Islet of Langerhans (tissue), 1 donor: Measurements from ENCODE around the gene EXT2.

ENCODE experiments used
- FAIRE-seq: peaks from one replicate; lab custom pipeline; 2011; peaks lifted over from hg19 to GRCh38; lab: Jason Lieb, UNC

Gene EXT2

DNA sequence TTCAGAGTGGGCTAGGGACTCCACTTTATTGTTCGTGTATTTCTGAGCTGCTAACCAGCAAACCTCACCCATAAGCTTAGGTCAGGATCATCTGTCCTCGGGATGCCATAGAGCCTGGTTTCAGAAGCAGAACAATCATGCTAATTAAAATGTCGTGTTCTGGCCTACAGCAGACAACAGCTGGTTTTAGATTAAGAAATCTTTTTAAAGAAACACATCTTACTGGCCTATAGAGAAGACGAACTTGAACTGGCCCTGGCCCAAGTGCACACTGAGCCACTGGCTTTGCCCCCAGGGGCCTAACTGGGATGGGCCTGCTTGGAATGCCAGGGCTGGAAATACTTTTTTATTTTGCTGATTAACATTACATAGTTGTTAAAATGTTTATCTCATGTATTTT is 151.2 kb downstream of the EXT2 start:
- no peak for FAIRE-seq

DNA sequence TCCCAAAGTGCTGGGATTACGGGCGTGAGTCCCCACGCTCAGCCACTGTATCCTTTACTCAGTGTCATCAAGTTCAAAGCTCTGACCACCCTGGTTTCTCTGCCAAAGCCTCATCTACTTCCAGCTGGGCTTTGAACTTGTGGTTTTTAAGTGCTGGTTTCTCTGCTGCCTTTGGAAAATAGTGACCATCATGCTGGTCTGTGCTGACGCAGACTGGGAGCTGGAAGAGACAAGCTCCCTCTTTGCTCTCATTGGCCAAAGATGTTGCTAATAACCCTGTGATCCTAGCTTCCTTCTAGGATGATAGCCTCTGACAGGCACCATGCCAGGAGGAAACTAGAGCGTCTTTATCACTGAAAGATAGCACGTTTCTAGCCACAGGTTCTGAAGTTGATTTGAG is 152.0 kb downstream of the EXT2 start:
- no peak for FAIRE-seq

DNA sequence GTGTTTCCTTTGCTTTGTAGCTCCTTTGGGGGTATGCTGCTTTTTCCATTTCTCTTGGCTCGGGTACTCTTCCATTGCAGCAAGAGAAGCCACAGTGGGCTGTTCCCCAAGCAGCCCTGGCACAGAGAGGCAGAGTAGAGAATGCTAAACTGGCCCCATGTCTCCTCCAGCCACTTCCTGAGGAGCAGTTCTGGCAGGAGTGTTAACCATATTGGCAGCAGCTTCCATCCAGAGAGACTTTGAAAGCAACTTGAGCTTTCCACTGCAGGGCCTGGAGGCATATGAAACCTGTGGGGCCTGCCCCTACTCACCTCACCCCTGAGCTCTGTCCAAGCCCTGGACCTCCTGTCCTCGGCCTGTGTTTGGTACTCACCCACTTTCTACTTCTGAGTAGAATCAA is 152.6 kb downstream of the EXT2 start:
- FAIRE-seq = no peak

DNA sequence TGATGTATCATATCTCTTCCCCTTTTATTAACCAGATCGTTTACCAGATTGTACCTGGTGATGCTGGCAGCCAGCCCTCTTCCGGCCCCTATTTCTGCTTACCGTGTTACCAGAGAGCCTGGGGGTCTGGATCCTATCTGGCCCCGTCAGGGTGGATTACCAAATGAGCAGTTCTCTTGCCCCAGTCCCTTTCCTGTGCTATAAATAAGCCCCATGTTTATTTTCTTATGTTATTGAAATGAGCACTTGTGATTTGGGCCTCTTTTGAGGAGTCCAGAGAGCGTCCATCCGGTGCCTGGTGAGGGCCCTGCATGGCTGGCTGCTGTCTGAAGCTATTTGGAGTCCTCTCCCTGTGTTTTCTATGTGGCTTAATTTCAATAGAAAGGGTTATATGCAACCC is 154.9 kb downstream of the EXT2 start:
- FAIRE-seq = no peak

DNA sequence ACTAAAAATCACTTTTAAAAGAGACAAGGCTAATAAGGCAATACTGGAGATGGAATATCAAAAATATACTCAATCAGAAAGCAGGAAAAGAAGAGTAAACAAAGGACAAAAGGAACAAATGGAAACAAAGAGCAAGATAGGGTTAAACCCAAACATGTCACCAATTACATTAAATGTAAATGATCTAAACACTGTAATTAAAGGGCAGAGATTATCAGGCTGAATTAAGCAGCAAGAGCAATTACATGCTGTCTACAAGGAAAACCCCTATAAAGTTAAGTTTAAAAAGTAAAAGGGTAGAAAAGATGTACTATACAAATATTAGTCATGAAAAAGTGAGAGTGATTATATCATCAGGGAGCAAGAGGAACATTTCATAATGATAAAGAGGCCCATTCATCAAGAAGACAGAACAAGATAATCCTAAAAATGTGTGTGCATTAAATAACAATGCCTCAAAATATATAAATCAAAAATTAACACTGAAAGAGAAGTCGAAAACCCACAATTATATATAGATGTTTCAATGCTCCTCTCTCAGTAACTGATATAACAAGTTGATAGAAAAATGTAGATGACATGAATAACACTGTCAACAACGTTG is 157.6 kb downstream of the EXT2 start:
- FAIRE-seq = no peak

DNA sequence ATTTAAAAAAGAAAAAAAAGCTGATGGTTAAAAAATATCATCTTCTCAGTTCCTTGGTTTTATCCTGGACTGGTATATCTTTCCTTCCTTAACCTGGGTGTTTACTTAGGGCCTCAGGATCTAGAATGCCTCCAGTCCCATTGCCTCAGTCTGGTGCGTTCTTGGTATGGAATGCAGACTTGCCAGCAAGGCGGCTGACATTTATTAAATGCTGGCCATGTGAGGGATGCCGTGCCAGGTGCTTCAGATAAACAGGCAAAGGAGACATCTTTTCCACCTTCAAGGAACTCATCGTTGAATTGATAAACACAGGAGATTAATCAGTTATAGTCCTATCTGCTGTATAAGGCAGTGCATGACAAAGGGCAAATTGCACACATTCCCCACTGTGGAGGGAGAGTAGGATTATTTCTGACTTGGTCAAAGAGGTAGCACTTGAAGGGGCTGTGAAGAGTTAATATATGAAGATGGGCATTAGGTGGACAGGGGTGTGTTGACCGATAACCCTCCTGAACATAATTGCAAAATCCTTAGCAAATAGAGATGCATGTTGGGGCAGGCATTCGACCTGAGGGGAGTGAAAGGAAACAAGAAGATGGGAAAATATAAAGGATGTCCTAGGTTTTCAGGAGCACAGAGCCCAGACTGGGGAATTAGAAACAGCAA is 160.1 kb downstream of the EXT2 start:
- FAIRE-seq = no peak

DNA sequence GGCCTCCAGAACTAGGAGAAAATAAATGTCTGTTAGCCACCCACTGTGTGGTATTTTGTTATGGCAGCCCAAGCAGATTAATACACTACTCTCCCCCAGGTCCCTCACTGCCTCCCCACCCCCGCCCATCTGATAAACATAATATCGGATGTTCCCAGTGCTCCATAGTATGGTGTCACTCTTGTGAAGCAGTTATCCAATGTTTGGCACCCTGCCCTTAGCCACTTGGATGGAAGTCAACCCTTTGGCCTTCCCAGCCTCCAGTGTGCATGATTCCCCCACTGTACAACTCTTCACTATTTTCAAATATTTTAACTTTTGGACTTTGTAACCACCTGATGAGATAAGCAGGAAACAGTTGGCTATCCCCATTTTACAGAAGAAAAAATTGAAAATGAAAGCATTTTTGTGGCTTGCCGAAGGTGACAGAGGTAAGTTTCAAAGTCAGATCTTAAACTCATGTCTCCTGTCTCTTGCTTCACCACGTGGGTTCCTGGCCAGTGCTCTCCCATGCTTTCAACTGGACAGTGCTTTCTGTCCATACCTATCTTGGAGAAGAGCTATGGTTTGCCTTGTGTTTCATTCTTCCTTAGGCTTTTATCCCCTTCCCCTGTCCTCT is 161.3 kb downstream of the EXT2 start:
- no peak for FAIRE-seq

DNA sequence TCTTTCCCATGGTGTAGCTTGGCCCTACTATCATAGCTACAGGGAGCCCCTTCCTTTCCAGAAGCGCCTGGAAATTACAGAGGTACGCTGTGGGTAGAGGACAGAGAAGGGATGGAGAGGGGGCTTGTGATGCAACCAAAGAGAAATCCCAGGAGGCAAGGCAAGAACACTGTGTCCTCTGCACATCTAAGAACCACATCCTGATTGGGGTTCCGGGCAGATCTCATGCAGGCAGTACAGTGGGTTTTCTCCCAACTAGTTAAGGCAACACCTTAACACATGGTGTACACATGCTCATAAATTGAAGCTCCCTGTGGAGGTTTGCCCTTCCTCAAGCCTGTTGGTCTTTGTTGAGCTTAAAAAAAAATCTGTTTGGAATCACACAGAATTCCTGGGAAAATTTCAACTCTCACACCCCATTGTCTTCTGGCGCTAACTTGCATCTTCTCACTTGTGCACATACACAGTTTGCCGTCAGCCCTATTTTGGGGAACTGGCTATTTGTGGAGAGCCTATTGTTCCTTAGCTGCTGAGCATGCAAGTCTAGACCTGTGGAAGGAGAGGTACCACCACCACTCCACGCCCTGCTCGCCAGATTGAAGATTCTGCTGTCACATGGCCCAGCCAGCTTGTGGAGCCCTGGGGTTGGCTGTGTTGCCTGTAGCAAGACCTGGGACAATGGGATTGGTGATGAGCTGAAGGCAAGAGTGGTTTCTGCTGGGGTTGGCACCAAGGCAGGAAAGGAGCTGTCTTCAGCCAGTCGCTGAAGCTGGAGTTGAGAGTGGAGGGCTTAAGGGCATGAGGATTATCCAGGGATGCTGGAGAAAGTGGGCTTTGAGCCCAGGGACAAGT is 162.1 kb downstream of the EXT2 start:
- no peak for FAIRE-seq

DNA sequence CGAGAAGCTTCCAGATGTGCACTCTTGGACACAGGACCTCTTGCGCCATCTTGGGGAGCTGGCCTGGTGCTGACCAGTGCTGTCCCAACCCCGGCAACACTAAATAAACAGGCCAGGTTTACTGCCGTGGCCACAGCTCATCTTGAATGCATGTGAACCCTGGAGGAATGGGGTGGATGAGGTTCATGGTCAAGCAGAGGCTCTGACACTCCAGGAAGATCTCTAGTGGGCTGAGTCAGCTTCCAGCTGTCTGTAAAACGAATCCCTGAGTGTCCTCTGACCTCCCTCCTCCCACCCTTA is 162.7 kb downstream of the EXT2 start:
- no peak for FAIRE-seq

DNA sequence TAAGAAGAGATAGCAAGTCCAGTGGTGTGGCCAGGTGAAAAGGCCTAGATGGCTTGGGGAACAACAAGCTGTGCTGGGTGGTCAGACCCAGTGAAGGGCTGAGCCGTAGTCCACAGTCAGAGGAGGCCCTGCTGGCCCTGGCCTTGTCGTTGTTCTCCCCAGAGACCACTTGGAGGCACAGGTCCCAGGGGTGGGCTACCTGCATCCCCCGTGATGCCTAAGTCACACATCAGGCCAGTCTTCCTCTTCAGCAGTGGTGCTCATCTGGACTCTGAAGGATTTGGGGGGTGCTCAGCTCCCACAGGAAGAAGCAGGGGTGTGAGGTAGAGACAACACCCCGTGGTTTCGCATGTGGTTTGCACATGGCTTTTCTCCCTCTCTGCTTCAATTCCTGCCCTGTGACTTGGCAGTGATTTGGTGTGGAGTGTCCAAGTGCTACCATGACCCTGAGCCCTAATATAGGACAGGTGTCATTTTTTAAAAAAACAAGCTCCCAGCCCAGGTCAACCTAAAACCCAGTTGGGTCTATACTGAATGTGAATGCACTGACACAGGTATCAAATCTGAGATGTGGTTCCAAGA is 163.5 kb downstream of the EXT2 start:
- no peak for FAIRE-seq

DNA sequence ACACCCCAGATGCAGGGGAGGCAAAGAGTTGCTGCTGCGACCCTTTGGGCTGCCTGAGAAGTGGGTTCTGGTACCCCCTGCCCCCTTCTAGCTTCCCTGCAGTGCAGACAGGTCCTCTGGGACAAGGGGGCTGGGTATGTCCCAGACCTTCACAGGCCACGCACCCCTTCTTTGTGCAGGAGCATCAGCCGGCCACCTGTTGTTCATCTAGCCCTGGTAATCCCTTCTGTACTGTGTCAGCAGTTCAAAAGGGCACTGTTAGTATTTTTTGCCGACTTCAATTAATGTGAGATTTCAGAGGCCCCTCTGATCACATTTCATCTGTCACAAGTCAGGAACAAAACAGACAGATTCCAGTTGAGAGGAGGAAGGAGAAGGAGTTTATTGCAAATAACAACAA is 164.6 kb downstream of the EXT2 start:
- FAIRE-seq = no peak

DNA sequence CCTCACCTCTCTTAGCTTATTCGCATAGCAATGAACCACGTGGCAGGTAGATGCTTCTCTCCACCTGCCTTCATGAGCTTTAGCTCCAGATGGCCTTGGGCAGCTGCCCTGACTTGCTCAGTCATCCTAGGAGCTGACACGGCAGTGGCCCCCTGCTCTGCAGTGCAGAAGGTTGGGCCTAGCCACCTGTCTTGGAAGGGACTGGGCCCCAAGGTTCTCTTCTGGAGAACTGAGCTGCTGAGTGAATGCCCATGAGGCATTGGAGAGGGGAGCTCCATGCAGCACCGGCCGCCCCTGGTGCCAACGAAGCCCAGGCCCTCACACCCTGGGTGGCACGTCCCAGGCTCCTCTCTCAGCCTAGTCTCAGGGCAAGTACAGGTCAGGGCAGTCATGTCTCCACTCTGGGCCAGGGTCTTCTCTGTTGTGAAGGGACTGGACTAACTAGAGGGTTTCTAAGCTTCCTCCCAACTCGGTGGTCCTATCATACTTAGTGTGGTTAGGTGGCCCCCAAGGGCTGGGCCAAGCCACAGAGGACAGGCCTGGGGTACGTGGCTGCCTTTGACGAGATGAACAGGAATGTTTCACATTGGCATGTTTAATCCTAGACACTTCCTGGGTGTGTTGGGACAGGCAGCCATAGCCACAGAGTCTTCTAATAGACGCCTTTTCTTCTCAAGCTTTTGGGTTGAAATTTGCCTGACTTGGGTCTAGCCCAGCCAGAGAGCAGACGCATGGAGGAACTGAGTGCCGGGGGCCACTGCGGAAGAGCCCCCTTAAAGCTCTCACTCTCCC is 166.5 kb downstream of the EXT2 start:
- no peak for FAIRE-seq

DNA sequence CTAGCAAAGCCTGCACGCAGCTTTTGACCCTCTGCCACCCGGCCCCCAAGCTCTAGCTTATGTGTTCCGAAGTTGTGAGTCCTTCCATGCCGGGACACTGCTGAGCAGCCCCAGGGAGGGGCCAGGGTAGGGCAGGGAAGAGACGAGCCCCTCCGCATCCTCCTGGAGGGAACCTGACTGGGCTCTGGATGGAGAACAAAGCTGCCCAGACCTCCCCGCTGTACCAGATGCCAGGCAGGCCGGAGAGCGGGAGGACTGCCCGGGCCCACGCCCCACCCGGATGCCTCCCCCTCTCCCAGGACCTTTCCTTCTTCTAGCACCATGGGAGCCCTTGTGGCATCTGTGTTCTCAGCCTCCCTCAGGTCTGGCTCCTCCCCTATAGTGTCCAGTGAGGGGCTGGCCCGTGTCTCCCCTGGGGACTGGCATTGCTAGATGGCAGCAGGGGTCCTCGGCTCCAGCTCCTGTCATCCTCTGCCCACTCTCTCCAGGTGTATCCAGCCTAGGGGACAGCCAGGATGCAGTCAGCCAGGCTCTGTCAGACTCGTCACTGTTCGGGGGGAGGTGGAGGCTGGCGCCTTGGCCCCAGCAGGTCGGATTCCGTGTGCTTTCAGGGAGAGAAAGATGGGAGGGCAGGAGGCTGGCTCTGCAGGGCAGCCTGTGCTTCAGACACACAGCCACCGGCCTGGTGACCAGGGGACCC is 168.4 kb downstream of the EXT2 start:
- no peak for FAIRE-seq

DNA sequence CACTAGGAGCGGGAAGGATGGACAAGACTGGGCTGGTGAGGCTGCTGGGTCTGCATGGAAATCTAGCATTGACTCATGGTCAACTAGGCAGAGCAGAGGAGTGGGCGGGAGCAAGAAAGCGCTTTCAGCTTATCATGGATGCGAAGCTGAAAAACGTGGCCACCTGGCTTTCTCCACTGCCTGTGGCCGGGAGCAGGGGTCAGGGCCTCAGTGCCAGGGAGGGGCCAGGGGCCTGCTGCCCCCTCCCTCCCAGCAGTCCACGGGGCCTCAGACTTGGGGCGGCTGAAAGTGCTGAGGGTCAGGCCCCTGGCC is 168.9 kb downstream of the EXT2 start:
- no peak for FAIRE-seq

DNA sequence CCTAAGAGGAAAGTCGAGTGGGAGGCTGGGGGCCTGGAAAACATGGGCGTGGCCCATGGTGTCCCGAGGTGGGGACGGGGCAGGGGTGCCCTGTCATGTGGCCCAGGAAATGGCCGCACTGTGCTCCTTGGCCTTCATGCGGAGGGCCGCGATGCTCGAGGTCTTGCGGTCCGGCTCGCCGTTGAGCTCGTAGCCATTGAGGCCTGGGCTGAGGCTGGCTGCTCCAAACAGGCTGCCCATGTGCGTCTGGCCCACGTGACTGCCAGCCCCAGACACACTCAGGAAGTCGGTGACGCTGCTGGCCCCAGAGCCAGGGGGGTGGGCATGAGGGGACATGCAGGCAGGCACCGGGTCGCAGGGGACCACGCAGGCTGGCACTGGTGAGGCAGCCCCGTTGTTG is 169.3 kb downstream of the EXT2 start:
- no peak for FAIRE-seq

DNA sequence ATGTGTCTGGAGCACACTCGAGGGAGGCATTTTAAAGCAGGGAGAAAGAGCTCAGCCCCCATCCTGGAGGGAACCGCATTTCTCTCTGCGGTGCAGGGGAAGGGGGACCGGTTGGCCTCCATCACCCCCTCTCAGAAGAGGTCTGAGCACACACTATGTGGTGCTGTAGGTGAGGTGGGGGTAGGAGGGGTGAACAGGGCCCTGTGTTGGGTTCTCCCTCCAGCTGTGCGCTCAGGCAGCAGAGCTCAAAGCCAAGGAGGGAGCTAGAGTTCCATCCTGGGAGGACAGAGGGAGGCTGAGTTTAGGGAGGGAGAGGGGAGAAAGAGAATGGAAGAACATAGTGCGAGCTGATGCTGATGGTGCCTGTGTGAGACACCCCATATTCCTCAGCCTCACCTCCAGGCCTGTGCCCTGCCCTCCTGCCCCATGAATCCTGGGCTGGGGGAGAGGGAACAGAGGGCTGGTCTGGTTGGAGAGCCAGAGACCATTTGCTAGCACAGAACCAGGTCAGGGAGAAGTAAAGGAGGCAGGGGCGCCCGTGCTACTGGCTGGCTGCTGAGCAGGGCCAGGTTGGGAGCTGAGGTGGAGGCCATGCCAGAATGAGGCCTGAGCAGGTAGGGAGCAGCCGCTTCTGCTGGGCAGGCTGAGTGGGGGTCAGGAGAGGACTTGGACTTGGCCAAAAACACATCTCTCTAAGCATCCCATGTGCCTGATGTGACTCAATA is 170.7 kb downstream of the EXT2 start:
- FAIRE-seq = no peak

DNA sequence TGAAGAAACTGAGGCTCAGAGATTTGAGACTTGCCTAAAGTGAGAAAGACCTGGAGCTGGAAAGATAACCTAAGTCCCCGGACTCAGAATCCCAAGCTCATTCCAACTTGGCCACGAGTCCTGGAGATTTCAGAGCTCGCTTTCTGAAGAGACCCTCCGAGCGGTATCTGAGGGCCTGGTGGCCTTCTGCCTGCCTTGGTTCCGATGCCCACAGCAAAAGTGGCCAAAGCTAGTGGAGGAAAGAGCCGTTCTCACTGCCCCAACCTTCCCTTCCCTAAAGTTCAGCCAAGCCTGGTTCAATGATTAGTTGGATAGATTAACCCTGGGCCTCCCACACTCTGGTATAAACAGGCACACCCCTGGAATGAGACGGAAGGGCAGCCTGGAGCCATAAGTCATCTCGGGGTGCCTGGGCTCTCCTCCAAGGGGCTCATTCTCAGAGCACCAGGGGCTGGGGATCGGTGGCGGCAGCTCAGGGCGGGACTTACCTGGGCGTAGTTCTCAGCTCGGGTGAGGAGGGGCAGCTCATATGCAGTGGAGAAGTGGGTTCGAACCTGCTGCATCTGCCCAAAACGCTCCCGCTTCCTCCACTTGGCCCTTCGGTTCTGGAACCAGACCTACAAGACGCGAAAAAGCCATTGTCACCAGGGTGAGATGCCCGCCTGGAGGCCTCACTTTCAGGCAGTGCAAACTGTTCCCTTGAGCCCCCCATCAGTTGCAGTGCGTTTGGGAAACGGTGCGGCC is 171.7 kb downstream of the EXT2 start:
- FAIRE-seq = no peak

DNA sequence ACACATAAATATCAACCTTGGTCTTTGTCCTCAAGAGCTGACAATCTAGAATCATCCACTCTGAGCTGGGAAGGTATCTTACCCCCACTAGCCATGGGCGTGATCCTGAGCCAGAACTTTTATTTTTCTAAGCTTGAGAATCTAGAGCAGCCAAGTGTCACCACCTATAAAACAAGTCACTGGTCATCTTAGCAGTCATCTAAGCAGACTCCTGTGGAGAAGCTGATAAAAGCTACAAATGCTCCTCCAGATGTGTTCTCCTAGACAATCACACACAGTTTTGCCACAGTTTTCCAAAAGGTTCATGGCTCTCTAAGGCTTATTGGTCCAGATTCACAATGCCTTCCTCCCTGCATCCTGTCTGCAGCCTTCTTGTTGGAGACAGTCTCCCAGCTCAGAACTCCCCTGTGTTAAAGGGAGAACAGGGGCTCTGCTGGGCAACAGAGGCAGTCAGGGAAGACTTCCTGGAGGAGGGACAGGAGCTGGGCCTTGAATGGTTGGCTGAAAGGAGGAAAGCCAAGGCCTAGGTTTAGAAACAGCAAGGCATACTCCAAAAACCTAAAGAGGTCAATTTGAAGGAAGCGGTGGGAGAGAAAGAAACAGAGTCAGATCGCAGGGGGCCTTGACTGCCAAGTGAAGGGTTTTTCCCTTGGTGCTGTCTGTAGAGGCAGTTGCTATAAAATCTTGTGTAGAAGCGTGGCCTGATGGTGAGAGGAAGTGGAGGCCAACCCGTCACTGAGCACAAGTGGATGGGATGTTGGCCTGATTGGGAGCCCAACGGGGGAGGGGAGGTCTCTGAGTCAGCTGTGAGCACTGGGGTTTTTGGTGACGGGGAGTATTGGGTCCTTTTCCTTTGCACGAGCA is 172.5 kb downstream of the EXT2 start:
- no peak for FAIRE-seq

DNA sequence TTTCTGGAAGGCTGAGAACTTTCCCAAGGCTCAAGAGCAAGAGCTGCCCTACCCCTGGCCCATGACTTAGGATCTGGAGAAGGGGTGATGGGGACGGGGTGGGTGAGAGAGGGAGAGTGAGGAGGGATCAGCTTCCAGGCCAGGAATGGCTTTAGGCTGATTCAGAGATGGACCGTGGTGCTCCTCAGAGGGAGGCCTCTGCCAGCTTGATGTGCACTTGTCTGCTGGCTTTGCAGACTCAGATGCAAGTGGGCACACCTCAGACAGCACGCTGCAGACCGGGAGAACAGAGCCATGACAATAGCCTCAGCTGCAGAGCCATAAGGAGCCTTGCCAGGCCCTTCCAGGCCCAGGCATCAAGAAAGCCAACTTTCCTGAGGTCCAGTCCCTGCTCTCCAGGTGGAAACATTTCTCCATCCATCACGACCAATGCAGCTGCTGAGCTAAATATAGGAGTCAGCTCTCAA is 173.2 kb downstream of the EXT2 start:
- no peak for FAIRE-seq
